NCI-H1417 treated with DMSO at 0.1 percent for 48 hours (cell line): ENCODE measurements around the gene NFS1.
"Not testable (repeated sequence)": the region's sequence is repeated elsewhere in the genome, so short reads cannot be mapped to it uniquely, and the experiment has no call there.

ENCODE experiments used
- DNase-seq: peaks from one replicate; lab custom pipeline; 2025; lab: John Stamatoyannopoulos, UW

NFS1 gene

DNA sequence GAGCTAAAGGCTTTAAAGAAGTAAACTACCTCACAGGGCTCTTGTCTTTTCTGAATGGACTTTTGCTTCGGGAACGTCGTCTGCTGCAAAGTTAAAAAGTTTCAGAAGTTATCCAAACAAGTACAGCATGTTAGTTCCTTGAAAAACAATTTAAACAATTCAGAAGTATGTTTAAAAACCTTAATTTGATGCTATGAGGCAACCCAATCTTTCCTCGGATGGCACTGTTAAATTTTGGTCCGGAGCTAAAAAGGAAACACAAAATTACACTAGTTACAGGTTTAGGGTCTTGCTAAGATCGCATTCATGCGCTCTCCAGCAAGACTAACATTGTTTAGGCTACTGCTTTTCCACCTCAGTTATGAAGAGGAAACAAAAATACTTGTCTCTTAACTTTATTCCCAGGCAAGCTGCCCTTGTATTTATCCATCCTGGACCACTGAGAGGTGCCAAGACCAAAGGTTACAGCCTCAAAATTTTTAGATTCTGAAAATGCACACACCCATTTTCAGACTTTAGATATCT is 30.2 kb upstream of the NFS1 start:
- DNase-seq, result no peak

DNA sequence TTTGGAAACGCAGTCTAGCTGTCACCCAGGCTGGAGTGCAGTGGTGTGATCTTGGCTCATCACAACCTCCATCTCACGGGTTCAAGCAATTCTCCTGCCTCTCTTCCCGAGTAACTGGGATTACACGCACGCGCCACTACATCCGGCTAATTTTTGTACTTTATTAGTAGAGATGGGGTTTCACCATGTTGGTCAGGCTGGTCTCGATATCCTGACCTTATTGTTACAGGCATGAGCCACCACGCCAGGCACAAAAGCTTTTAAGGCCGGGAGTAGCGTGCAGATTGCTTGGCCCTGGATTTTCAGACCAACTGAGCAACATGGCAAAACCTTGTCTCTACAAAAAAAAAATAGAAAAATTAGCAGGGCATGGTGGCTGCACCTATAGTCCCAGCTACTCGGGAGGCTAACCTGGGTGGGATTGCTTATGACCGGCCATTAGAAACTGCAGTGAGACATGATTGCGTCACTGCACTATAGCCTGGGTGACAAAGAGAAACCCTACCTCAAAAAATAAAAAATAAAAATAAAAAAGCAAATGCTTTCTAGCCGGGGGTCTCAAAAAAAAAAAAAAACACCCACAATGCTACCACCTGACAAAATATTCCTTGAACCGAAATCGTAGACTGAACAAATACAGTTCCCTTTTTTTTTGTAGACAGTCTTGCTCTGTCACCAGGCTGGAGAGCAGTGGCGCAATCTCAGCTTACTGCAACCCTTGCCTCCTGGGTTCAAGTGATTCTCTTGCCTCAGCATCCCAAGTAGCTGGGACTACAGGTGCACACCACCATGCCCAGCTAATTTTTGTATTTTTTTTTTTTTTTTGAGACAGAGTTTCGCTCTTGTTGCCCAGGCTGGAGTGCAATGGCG is 27.9 kb upstream of the NFS1 start:
- no peak for DNase-seq

DNA sequence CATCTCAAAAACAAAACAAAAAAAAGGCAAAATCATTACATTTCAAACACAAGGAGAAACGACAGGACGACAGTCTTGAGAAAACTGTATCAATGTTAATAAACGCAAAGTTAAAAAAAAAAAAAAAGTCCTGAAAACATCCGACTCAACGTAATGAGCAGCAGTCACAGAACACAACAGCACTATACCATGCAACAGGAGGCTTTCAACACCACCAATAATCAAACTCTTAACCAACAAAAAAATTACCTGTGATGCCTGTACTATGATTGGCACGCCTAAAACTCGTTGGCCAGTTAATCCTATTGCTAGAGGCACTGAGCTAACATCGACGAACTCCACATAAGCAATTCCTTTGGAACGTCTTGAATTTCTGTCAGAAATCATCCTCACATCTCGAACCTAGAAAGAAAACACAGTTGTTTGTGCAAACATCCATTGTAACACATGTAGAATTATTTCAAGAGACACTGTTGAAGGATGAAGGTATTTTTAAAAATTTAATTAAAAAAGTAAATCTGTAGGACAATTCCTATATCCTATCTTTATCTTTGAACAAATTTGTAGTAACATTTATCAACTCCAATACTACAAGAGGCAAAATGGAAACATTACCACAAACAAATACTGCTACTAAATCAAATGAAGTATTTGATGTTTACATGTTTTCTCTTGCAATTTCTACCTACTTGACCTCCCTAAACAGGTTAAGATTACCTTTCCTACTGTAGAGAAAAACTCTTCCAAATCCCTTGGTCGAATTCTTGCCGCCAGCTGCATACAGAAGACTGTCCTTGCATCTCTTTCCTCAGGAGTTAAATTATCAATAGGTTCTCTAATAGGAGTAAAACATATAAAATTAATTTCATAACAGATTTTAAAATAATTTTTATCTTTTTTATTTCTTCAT is 25.4 kb upstream of the NFS1 start:
- no peak for DNase-seq

DNA sequence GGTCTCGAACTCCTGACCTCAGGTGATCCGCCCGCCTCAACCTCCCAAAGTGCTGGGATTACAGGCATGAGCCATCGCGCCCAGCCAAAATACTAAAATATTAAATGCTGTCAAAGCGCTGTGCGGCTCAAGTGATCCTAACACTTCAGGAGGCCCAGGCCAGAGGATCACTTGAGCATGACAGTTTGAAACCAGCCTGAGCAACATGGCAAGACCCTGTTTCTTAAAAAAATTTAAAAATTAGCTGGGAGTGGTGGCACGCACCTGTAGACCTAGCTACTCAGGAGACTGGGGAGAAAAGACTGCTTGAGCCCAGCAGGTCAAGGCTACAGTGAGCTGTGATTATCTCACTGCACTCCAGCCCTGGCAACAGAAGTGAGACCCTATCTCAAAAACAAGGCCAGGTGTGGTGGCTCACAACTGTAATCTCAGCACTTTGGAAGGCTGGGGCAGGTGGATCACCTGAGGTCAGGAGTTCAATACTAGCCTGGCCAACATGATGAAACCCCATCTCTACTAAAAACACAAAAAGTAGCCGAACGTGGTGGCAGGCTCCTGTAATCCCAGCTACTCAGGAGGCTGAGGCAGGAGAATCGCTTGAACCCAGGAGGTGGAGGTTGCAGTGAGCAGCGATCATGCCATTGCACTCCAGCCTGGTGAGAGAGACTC is 24.6 kb upstream of the NFS1 start:
- not testable (repeated sequence) for DNase-seq

DNA sequence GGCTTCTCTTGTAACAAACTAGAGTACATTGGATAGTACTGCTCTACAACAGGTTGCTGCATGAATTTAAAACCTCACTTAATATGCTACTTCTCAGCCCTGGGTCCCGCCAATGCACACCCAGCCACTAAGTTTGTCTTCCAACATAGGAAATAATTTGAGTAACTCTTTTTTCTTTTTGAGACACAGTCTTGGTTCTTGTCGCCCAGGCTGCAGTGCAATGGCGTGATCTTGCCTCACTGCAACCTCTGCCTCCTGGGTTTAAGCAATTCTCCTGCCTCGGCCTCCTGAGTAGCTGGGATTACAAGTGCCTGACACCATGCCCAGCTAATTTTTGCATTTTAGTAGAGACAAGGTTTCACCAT is 24.1 kb upstream of the NFS1 start:
- DNase-seq, result not testable (repeated sequence)

DNA sequence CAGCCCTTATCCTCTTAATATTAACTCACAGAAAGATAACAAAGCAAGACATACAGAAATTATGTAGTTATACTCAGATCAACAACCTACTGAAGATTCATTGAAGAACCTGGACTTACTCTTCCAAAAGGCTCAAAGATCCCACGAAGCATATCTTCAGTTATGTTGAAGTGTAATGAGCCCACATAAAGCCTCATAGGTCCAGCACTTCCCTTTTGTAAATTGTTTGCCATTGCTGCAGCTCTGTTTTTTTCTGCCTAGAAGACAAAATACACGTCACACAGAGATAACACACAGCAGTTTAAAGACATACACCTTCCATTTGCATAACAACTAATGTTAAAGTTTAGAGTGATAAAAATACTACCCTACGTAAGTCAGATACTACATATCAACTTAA is 22.5 kb upstream of the NFS1 start:
- DNase-seq, result no peak

DNA sequence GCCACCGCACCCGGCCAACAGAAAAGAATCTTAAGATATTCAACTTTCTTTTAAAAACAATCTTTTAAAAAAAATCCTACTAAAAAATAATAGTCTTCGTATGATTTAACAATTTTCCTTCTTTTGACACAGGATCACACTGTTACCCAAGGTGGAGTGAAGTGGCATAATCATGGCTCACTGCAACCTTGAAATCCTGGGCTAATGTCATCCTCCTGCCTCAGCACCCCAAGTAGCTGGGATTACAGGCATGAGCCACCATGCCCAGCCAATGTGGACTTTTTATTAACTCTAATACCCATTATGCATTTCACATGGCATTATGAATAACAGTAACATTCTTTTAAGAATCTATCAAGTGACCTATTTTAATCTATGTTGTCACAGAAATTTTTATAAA is 22.1 kb upstream of the NFS1 start:
- no peak for DNase-seq

DNA sequence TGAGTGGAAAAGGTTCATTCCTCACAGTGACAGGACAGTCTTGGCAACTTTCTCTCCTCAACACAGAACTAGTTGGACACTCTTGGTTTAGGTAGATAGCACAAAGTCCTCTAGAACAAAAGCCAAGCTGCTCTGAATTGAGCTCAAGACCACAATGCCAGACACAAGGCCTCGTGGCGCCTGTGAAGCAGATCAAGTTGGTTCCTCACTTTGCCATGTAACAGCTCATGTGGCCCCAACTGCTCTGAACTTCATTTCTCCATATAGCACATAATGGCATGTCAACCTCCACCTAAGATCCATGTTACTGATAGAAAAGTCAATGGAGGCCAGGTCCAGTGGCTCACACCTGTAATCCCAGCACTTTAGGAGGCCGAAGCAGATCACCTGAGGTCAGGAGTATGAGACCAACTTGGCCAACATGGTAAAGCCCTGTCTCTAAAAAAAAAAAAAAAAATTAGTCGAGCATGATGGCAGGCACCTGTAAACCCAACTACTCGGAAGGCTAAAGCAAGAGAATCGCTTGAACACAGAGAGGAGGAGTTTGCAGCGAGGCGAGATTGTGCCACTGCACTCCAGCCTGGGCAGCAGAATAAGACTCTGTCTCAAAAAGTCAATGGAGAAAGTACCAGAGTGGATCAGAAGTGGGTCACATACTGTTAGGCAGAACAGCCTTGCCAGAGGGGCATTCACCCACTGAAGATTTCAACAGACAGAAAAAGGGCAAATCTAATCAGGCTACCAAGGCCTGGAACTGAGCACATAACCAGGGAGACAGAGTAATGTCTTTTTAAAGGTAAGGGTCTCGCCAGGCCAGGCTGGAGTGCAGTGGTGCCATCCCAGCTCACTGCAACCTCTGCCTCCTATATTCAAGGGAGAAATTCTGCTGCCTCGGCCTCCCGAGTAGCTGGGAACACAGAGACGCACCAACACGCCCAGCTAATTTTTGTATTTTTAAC is 21.3 kb upstream of the NFS1 start:
- DNase-seq, result no peak

DNA sequence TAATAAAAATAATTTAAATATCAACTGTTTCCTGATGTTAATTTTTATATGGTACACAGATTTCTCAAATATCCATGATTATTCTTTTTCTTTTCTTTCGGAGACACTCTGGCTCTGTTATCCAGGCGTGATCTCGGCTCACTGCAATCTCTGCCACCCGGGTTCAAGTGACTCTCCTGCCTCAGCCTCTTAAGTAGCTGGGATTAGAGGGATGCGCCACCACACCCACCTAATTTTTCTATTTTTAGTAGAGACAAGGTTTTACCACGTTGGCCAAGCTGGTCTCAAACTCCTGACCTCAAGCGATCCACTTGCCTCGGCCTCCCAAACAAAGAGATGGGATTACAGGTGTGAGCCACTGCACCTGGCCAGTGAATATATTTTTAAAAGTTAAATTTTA is 20.6 kb upstream of the NFS1 start:
- no peak for DNase-seq

DNA sequence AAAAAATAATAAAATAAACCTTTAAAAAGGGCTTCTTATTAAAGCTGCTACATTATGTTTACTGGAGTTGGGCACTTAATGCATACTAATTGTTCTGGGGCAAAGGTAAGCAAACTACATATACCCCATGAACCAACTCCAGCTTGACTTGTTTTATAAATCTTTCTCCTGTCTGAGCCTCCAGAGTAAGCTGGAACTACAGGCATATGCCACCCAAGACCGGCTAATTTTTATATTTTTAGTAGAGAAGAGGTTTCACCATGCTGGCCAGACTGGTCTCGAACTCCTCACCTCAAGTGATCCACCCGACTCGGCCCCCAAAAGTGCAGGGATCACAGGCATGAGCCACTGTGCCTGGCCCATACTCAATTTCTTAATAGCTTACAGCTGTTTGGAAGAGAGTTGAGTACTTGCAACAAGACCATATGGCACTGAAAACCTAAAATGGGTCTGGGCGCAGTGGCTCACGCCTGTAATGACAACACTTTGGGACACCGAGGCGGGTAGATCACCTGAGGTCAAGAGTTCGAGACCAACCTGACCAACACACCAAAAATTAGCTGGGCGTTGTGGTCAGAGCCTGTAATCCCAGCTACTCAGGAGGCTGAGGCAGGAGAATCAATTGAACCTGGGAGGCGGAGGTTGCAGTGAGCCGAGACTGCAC is 20.0 kb upstream of the NFS1 start:
- no peak for DNase-seq

DNA sequence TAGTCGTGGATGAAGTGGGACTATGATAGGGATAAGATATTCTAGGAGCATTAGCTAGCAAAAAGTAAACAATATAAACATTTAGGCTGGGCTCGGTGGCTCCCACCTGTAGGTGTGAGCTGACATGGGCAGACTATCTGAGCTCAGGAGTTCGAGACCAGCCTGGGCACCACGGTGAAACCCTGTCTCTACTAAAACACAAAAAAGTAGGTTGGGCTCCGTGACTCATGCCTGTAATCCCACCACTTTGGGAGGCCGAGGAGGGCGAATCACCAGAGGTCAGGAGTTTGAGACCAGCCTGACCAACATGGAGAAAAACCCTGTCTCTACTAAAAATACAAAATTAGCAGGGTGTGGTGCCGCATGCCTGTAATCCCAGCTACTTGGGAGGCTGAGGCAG is 19.2 kb upstream of the NFS1 start:
- DNase-seq, result not testable (repeated sequence)

DNA sequence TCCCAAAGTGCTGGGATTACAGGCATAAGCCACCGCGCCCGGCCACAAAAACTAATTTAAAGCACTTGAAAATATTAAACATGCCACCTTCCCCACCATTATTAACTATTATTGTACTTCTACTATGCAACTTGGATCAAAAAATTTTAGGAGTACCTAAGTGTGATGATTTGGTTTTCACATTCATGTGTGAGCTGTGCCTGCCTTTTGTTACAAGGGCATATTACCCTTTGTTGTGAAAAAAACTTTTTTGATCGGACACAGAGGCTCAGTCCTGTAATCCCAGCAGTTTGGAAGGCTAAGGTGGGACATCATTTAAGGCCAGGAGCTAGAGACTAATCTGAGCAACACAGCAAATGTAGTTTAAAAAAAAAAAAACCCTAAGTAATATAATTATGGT is 17.2 kb upstream of the NFS1 start:
- DNase-seq, result no peak

DNA sequence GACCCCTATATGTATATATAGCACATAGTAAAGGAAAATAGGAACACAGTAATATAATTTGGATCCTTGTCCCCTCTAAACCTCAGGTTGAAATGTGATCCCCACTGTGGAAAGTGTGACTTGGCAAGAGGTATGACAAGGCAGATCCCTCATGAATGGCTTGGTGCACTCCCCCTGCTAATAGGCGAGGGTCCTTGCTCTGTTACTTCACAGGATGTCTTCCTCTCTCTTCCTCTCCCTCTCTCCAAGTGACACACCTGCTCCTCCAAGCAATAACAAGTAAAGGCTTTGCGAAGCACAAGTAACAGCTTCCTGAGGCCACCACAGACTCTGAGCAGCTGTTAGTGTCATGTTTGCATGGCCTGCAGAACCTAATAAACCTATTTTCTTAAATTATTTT is 16.5 kb upstream of the NFS1 start:
- no peak for DNase-seq

DNA sequence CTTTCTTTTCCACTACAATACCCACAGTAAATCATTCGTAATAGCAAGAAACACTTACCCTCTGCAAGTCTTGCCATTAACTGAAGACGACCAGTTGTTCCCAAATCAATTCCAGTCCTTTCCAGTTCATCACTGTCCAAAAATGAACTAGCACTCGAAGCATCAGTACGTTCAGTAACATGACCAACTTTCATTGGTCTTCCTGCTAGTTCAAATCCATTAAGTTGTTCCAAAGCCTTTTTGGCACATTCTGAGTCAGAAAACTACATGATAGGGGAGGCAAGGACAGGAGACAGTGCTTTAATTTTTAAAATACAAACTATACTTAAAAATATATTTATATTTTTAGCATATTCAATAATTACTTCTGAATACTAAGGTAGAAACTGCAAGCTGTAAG is 15.0 kb upstream of the NFS1 start:
- DNase-seq, result no peak

DNA sequence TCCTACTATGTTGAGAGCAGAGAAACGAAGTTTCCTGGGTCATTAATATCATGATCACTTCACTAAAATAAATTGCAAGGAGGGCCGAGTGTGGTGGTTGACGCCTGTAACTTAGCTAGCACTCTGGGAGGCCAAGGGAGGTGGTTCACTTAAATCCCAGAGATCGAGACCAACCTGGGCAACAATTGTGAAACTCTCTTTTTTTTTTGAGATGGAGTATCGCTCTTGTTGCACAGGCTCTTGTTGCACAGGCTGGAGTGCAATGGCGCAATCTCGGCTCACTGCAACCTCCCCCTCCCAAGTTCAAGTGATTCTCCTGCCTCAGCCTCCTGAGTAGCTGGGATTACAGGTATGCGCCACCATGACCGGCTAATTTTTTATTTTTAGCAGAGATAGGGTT is 14.0 kb upstream of the NFS1 start:
- DNase-seq, result not testable (repeated sequence)

DNA sequence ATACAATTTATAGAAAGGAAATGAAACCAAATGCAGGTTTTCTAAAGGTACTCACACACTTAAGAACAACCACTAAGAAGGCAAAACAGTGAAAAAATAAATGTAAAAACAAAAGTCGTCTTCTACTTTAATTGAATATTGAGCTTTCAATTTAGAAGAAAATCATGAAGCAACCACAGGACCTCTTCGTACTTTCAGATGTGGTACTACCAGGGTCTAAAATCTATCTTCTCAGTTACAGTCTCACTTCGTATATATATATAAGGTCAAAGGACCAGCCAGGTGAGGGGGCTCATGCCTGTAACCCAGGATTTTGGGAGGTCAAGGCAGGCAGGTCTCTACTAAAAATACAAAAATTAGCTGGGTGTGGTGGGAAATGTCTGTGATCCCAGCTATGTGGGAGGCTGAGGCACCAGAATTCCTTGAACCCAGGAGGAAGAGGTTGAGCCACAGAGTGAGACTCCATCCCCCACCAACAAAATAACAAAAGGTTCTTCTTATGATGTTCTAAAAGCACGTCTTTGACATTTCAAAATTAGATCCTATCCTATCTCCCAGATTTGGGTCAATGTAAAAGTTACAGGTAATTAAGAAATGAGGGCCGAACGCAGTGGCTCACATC is 12.5 kb upstream of the NFS1 start:
- DNase-seq, result no peak

DNA sequence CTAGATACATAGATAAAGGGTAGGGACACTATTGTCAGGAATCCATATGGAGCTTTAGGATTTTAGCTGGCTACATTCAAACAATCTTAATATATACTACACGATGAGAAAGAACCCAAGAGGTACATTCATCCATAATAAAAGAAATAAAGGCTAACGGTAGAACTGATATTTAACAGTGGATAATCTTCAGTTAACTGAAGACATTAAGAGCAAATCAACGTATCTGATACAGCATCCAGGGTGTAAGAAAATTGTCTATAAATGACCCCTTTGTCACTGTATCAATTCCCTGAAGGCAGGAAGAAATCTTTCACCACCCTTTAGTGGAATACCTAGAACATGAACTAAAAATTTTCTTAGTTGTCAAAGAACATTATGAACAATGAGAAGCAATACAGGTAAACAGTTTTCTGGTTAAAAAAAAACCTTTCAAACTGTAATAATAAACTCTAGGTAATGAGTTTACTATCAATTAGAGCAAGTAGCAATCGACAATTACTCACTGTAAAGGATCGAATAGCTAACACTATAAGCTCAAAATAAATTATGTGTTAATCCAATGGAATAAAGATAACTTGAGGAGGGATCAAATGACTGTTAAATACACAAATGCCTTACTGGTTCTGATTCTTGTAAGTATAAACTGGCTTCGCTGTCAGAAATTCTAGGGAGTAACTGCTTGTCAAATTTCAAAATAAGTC is 11.9 kb upstream of the NFS1 start:
- no peak for DNase-seq

DNA sequence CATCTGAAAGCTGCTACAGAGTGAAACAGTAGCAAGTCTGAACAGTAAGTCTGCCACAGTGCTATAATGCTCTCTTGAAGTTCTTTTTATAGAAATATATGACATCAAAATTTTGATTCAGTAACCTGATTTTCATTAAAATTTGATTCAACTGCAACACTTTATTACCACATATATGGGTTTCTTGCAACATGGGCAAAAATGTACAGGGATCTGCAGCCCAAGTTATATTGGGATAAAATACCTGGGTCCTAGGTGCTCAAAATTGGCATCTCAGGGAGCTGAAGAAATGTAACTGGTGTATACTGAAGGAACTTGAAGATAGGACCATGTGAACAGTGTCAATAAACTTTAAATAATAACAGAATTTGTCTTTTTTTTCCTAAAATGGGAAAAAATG is 10.9 kb upstream of the NFS1 start:
- DNase-seq, result no peak

DNA sequence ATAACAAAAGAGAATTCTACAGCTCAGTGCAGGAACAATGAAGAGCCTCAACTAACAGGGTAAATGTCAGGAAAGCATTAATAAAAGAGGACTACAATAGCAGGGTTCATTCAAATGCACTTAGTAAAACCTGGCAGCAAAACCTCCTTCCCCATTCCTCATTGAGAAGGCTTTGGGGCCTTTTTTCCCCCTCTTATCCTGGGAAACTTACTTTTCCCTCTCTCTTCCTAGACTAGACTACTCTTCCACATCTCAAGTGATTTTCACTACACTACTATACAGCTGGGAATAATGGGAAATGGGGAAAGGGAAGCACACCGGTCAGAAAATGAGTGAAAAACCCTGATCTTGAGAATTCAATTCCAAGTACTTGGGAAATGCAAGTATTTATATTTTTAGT is 10.1 kb upstream of the NFS1 start:
- no peak for DNase-seq

DNA sequence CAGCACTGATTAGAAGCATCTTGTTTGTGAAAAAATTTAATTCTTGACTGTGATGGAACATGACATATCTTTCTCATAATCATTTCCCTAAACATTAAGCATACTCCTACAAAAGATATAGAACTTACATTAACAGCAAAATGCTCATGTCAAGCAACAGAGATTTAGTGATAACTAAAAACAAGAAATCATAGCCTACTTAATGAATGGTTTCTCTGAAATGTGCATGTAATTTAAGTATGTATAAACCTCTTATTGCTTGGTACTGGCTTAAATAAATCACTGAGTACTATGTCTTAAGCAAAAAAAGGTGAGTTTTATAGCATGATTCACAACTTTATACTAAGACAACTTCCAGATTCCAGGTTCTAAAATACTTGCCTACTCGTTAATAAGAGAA is 9.3 kb upstream of the NFS1 start:
- no peak for DNase-seq
